Measurements from ENCODE around the gene INPP4A.

DNA sequence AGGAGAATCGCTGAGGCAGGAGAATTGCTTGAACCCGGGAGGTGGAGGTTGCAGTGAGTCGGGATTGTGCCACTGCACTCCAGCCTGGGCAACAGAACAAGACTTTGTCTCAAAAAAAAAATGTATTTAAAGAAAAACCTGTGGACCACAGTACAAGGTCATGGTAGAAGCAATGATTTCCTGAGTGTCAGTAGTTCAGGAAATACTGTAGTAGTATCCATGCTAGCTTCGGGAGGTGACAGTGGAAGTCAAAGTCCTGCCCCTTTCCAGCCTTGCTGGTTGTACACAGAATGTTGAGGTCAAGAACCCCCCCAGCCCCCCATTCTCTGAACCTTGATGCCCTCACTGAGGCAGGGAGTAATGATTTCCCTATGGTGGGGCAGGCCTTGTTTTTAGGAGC lies 56.6 kb downstream of the INPP4A start:
- TF ChIP-seq ATF2 (CRISPR knock-in tag; IDR thresholded peaks at IDR 0.05), result no peak
- no peak for TF ChIP-seq SALL1 (CRISPR knock-in tag; IDR thresholded peaks at IDR 0.05)
- TF ChIP-seq, protein P1, sequence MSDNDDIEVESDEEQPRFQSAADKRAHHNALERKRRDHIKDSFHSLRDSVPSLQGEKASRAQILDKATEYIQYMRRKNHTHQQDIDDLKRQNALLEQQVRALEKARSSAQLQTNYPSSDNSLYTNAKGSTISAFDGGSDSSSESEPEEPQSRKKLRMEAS (IDR thresholded peaks at IDR 0.05), result no peak
- no peak for TF ChIP-seq POLR2A (IDR thresholded peaks at IDR 0.05; ENCODE audit: insufficient read depth in 1 of 2, low read depth in 2 of 2, low read length in 2 of 2)
- no peak for TF ChIP-seq ESRRA (CRISPR knock-in tag; IDR thresholded peaks at IDR 0.05; ENCODE audit: low read depth)
